Liver (tissue), 9 donors: ENCODE results near the gene AJAP1. TPM values are rescaled to one million over a fixed set of nuclear protein-coding genes. Genes with fewer than 3 reads are reported as not detected.

Experiments used
- DNase-seq: peaks from one replicate; pipeline ENCODE4 v3.0.0-alpha.2; 2017; ENCODE audit warnings: low spot score
- H3K27ac ChIP-seq, 2 donors: one replicate each; pipeline ENCODE4 v1.7.0; 2013; ENCODE audit warnings: inconsistent platforms in 2 of 2, low read length in 2 of 2, control low read depth in 1 of 2, low read depth in 1 of 2, mild to moderate bottlenecking in 1 of 2
- H3K27me3 ChIP-seq, 4 donors: one replicate each; pipeline versions ENCODE4 v1.6.1 to v1.7.0; 2013; ENCODE audit warnings: low read length in 3 of 4, inconsistent platforms in 1 of 4, mild to moderate bottlenecking in 1 of 4, moderate library complexity in 1 of 4; ENCODE audit not compliant: control insufficient read depth in 4 of 4, insufficient read depth in 4 of 4
- H3K36me3 ChIP-seq, 4 donors: one replicate each; pipeline versions ENCODE4 v1.6.1 to v1.7.0; 2013; ENCODE audit warnings: low read length in 3 of 4, mild to moderate bottlenecking in 3 of 4, low read depth in 1 of 4, moderate library complexity in 1 of 4; ENCODE audit not compliant: control insufficient read depth in 4 of 4, insufficient read depth in 3 of 4
- H3K4me1 ChIP-seq, 4 donors: one replicate each; pipeline versions ENCODE4 v1.6.1 to v1.7.0; 2013; ENCODE audit warnings: low read length in 3 of 4, mild to moderate bottlenecking in 3 of 4, moderate library complexity in 1 of 4; ENCODE audit not compliant: control insufficient read depth in 4 of 4, insufficient read depth in 4 of 4
- H3K4me3 ChIP-seq, 3 donors: one replicate each; pipeline versions ENCODE4 v1.6.1 to v1.7.0; 2013; ENCODE audit warnings: low read length in 3 of 3, control low read depth in 1 of 3, low read depth in 1 of 3, mild to moderate bottlenecking in 1 of 3
- H3K9ac ChIP-seq, 2 donors: one replicate each; pipeline ENCODE4 v1.7.0; 2013; ENCODE audit warnings: low read length in 2 of 2, mild to moderate bottlenecking in 2 of 2, moderate library complexity in 2 of 2, control low read depth in 1 of 2, low read depth in 1 of 2
- H3K9me3 ChIP-seq, 4 donors: one replicate each; pipeline versions ENCODE4 v1.6.1 to v1.7.0; 2013; ENCODE audit warnings: low read length in 3 of 4; ENCODE audit not compliant: control insufficient read depth in 4 of 4
- ATF3 ChIP-seq: IDR thresholded peaks from 2 replicates; pipeline ENCODE4 v1.6.1; 2016; ENCODE audit warnings: antibody characterized with exemption
- CTCF ChIP-seq: fragments of 150-350 bp; IDR thresholded peaks from 2 replicates; pipeline ENCODE4 v1.5.1; 2017; ENCODE audit warnings: improper control_type of control experiment, low read depth, low read length; ENCODE audit not compliant: missing input control
- EGR1 ChIP-seq, 2 donors: IDR thresholded peaks; 2 replicates each; pipeline ENCODE4 v1.6.1; 2016 to 2018; ENCODE audit warnings: antibody characterized with exemption in 2 of 2, low read depth in 2 of 2
- FOXA1 ChIP-seq: IDR thresholded peaks from 2 replicates; pipeline ENCODE4 v1.6.1; 2016; ENCODE audit warnings: antibody characterized with exemption
- FOXA2 ChIP-seq: IDR thresholded peaks from 2 replicates; pipeline ENCODE4 v1.6.1; 2016; ENCODE audit warnings: antibody characterized with exemption
- GABPA ChIP-seq, 2 donors: IDR thresholded peaks in 1 of 2; conservative IDR thresholded peaks in 1 of 2; 2 replicates each; pipeline ENCODE4 v1.6.1; 2016; ENCODE audit warnings: antibody characterized with exemption in 2 of 2, mild to moderate bottlenecking in 1 of 2, moderate library complexity in 1 of 2
- HNF4A ChIP-seq, 2 donors: conservative IDR thresholded peaks; 2 replicates each; pipeline ENCODE4 v1.6.1; 2016; ENCODE audit warnings: antibody characterized with exemption in 2 of 2, mild to moderate bottlenecking in 2 of 2
- MAX ChIP-seq: IDR thresholded peaks from 2 replicates; pipeline ENCODE4 v1.6.1; 2016; ENCODE audit warnings: antibody characterized with exemption
- NR2F2 ChIP-seq: IDR thresholded peaks from 2 replicates; pipeline ENCODE4 v1.6.1; 2016; ENCODE audit warnings: antibody characterized with exemption
- RAD21 ChIP-seq, 2 donors: IDR thresholded peaks; 2 replicates each; pipeline ENCODE4 v1.6.1; 2016; ENCODE audit warnings: antibody characterized with exemption in 2 of 2, mild to moderate bottlenecking in 2 of 2
- REST ChIP-seq: IDR thresholded peaks from 2 replicates; pipeline ENCODE4 v1.6.1; 2016; ENCODE audit warnings: antibody characterized with exemption, mild to moderate bottlenecking
- RXRA ChIP-seq, 2 donors: IDR thresholded peaks; 2 replicates each; pipeline ENCODE4 v1.6.1; 2017 to 2018; ENCODE audit warnings: antibody characterized with exemption in 2 of 2, mild to moderate bottlenecking in 1 of 2
- SP1 ChIP-seq: IDR thresholded peaks from 2 replicates; pipeline ENCODE4 v1.6.1; 2018; ENCODE audit warnings: antibody characterized with exemption, mild to moderate bottlenecking
- TAF1 ChIP-seq: conservative IDR thresholded peaks from 2 replicates; pipeline ENCODE4 v1.6.1; 2016; ENCODE audit warnings: antibody characterized with exemption, mild to moderate bottlenecking
- YY1 ChIP-seq: IDR thresholded peaks from 2 replicates; pipeline ENCODE4 v1.6.1; 2016; ENCODE audit warnings: antibody characterized with exemption, mild to moderate bottlenecking
- ZBTB33 ChIP-seq: IDR thresholded peaks from 2 replicates; pipeline ENCODE4 v1.6.1; 2016; ENCODE audit warnings: antibody characterized with exemption
- WGBS: extraction: QIAGEN DNeasy Blood & Tissue Kit; methylation state at CpG from one replicate; pipeline ENCODE4 v1.1.7; 2013; 5-methylcytosine and 5-hydroxymethylcytosine counted together
- polyA plus RNA-seq, 2 donors: library from polyadenylated mRNA; stranded (reverse) in 1 of 2; unstranded in 1 of 2; fragments of 200-250 nt in 1 of 2; fragments of >200 nt in 1 of 2; fragmentation: Nextera tagmentation in 1 of 2; extraction: Ambion mirVana in 1 of 2; gene quantifications; one replicate each; pipeline versions ENCODE4 v1.2.1 to v1.2.3, GENCODE V29; 2013 to 2015
- total RNA-seq, 2 donors: library from RNA; depleted of rRNA; stranded (reverse); fragments of >200 nt; gene quantifications; one replicate each; pipeline ENCODE4 v1.2.3, GENCODE V29; 2014
- donor health status: healthy.
- donor health status: healthy.
- donor health status: healthy.
- donor health status: healthy.
- donor health status: healthy.

Gene AJAP1
- under 1 TPM; under 0.01 to 0.08 TPM for total RNA-seq
- polyA plus RNA-seq: under 1 TPM in 1 of 2 donors, not detected in 1; 0.21 TPM

- peaks cover 7 to 20% (median 9%) of the 10 kb centered on the region in 4 donors for H3K27me3 ChIP-seq
- peaks cover 0 to 8% (median 4%) of the 10 kb centered on the region in 4 donors for H3K4me1 ChIP-seq
- H3K9ac ChIP-seq: no peak within 1 kb of the TSS
- no peaks in the 10 kb centered on the region for H3K36me3 ChIP-seq
- no peak for TF ChIP-seq YY1
- TF ChIP-seq NR2F2: no peak
- no peak for TF ChIP-seq ZBTB33
- no peak for TF ChIP-seq RXRA (IDR thresholded peaks at IDR 0.05)
- TF ChIP-seq EGR1 (IDR thresholded peaks at IDR 0.05; ENCODE audit: low read depth in 2 of 2): no peak
- no peak for TF ChIP-seq FOXA1
- no peak for TF ChIP-seq SP1
- TF ChIP-seq FOXA2: no peak
- TF ChIP-seq HNF4A (conservative IDR thresholded peaks at IDR 0.05): no peak
- TF ChIP-seq RAD21 (IDR thresholded peaks at IDR 0.05): no peak
- no peak for TF ChIP-seq GABPA (IDR thresholded peaks at IDR 0.05 in 1 of 2, conservative IDR thresholded peaks at IDR 0.05 in 1 of 2)
- TF ChIP-seq MAX: no peak
- TF ChIP-seq CTCF: no peak
- no peak for TF ChIP-seq REST
- no peak for TF ChIP-seq ATF3
- no peak for TF ChIP-seq TAF1
- no peaks in the 10 kb centered on the region for H3K9me3 ChIP-seq
- H3K4me3 ChIP-seq: peak within 1 kb of the TSS in 1 of 3 donors; percentile 33
- DNase-seq: no peak
- no peak within 1 kb of the TSS for H3K27ac ChIP-seq
- 4% methylated on average over 108 of the region's 112 CpGs for WGBS
These were observed at the start of gene AJAP1 for GRCh38 chr1:4653796-4654725. Gene AJAP1, plus strand, starts transcription at chr1:4654609. Its CDS starts 817 bp downstream, at chr1:4655426.
